Hindlimb muscle (tissue), 1 donor: ENCODE measurements around the gene NUP54. TPM values are rescaled to one million over a fixed set of nuclear protein-coding genes. Genes with fewer than 3 reads are reported as not detected.
A peak's percentile ranks its signal among the peaks of the same experiment; 100 is the strongest.

Experiments
- DNase-seq: peaks from one replicate; pipeline ENCODE4 v3.0.0-alpha.2; 2013
- polyA plus RNA-seq: library from polyadenylated mRNA; unstranded; fragments of 120-200 nt; gene quantifications from one replicate; pipeline ENCODE4 v1.2.1, GENCODE V29; 2013; ENCODE audit not compliant: insufficient read length

Gene NUP54
- polyA plus RNA-seq, 1 donor: 32.4 TPM

DNA sequence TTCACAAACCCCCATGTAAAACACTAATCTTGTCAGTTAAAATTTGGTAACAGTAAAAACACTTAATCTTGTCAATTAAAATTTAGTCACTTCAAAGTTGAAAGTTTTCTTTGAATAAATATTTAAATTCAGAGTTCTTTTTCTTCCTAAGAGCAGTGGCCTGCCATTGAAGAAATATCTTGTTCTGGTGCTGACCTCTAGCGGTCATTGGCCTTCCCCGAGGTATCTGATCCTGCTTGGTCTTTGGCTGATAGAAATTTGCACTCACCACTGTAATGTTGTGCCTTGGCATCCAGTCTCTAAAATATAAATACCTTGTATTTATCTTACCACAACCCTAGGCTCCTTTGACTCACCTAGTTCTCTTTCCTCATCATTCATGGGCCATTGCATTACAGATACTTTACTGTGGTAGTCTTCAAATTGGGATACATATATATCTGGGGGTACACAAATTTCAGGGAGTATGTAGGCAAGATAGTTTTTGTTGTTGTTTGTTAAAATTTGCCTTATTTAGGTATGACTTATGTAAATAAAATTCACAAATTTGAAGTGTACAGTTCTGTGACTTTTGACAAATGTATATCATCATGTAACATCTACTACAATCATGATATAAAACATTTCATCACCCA is 80.4 kb downstream of the NUP54 start:
- peak; percentile 73 for DNase-seq

DNA sequence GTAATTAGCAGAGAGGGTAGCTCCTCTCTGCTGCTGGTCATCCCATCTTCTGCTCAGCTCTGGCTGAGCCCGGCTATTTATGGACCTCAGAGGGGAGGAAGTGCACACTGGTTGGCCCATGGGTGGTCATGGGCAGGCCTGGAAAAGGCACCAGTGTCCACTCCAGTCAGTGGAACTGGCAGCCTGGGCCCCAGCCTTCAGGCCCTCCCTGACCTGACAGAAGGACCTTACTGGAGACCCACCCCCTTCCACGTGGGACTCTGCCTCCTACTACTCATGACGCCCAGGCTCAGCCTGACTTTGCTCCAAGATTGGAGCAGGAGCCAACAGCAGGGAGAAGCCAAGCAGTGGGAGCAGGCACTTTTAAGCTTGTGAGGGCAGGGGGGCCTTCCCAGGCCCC is 81.7 kb downstream of the NUP54 start:
- no peak for DNase-seq

Other genes starting within 250 kb of the NUP54 start
- gene PPEF2, start 245.9 kb downstream of the NUP54 start, polyA plus RNA-seq: 0.06 TPM
- gene NAAA, start 207.4 kb downstream of the NUP54 start, polyA plus RNA-seq: 14.7 TPM
- gene SDAD1, start 157.5 kb downstream of the NUP54 start, polyA plus RNA-seq: 26.7 TPM
- gene CXCL9, start 140.9 kb downstream of the NUP54 start, polyA plus RNA-seq: 0.06 TPM
- gene CXCL10, start 124.9 kb downstream of the NUP54 start, polyA plus RNA-seq: 0.34 TPM
- gene CXCL11, start 112.3 kb downstream of the NUP54 start, polyA plus RNA-seq: not detected
- 36.1 TPM for gene ART3, start 73.7 kb downstream of the NUP54 start, polyA plus RNA-seq
- 123 TPM for gene SCARB2, start 65.4 kb upstream of the NUP54 start, polyA plus RNA-seq
- 0.92 TPM for gene FAM47E, start 103.3 kb upstream of the NUP54 start, polyA plus RNA-seq
- gene STBD1, start 158.3 kb upstream of the NUP54 start, polyA plus RNA-seq: 51.9 TPM